ENCODE data around the gene PREB.

PREB gene

DNA sequence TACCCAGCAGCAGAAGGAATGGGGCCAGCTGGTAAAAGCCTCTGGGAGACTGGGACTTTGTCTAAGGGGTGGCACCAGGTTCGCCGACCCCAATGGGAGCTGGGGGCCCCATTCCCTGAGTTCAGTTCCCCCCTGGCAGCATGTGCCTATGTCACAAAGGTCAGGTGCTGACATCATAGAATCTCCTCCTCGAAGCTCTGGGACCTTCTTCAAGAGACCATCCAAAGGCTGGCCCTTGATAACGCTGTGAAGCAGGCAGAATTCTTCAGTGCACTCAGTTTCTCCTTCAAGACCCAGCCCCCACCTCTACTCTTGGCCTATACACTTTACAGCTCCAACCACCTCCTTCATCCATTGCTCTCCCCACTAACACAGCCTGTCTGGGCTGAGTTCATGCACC is 4.9 kb upstream of the PREB start, which contains the start of gene PRR30:
Gene PRR30 (minus strand): TSS at position 101 of the 400 bp plus-strand sequence. CDS start 1,081 bp downstream, outside the sequence.
- no peak for DNase-seq (ENCODE audit: extremely low read depth, insufficient read length)
- TF ChIP-seq, protein P1, sequence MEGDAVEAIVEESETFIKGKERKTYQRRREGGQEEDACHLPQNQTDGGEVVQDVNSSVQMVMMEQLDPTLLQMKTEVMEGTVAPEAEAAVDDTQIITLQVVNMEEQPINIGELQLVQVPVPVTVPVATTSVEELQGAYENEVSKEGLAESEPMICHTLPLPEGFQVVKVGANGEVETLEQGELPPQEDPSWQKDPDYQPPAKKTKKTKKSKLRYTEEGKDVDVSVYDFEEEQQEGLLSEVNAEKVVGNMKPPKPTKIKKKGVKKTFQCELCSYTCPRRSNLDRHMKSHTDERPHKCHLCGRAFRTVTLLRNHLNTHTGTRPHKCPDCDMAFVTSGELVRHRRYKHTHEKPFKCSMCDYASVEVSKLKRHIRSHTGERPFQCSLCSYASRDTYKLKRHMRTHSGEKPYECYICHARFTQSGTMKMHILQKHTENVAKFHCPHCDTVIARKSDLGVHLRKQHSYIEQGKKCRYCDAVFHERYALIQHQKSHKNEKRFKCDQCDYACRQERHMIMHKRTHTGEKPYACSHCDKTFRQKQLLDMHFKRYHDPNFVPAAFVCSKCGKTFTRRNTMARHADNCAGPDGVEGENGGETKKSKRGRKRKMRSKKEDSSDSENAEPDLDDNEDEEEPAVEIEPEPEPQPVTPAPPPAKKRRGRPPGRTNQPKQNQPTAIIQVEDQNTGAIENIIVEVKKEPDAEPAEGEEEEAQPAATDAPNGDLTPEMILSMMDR (IDR thresholded peaks at IDR 0.05; ENCODE audit: insufficient read depth, low read length, poor library complexity, severe bottlenecking) = no peak
- Histone ChIP-seq H3K4me3 (replicated peaks; ENCODE audit: low read depth, low read length) (no peak within 1 kb of the TSS), H3K36me3 (ENCODE audit: control insufficient read depth, insufficient read depth, low read length) (no peaks in the 10 kb centered on the region), H3K27me3 (replicated peaks; ENCODE audit: control insufficient read depth, insufficient read depth, low read length) (no peaks in the 10 kb centered on the region)

DNA sequence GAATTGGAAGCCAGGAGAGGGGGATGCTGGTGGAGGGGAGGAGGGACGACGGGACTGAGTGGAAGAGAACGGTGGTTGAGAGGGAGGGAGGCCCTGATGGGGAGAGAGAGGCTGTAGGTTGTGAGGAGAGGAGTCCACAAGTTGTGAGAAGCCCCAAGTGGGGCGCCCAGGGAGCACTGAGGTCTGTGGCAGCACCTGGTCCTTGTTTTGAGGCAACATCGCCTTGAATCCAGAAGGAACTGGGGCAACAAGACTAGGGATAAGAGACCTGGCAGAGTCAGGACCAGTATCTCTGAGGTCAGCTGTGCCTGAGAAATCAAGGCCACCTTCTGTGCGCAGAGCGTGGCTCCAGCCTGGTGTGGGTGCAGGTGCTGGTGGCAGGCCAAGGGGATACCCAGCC is 3.7 kb upstream of the PREB start:
- H3K27me3 ChIP-seq (replicated peaks; ENCODE audit: control insufficient read depth, insufficient read depth, low read length) = no peaks in the 10 kb centered on the region
- TF ChIP-seq, protein P1 (IDR thresholded peaks at IDR 0.05; ENCODE audit: insufficient read depth, low read length, poor library complexity, severe bottlenecking) = no peak
- H3K36me3 ChIP-seq (ENCODE audit: control insufficient read depth, insufficient read depth, low read length) = peaks cover under 1% of the 10 kb centered on the region; the same call in 1 of the 2 replicates
- no peak overlapping the region for H3K4me3 ChIP-seq (replicated peaks; ENCODE audit: low read depth, low read length)
- no peak for DNase-seq (ENCODE audit: extremely low read depth, insufficient read length)

DNA sequence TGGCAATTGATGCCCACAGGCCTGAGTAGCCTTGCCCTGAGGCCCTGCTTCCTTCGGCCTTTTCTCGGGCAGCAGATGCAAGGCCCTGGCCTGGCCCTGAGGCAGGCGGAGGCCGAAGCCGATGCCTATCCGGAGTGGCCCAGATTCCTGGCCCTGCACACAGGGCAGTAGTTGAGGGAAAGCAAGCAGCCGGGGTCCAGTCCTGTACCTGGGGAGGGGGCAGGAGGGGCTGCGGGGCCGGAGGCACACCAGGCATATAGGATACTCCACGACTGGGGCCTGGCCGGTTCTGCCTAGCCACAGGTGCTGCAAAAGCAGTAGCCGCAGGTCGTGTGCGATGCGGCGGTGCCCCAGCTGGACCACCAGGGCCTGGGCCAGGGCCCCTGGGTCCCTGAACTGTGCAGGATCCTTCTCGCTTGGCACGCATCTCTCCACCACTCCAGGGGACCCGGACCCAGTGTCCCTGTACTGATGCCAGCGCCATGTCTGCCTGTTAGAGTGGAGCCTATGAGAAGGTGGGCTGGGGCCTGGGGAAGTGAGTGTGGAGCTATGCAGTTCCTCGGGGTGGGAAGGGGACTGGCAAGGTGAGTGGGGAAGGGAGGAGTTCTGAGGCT is 3.0 kb upstream of the PREB start:
- TF ChIP-seq, protein P1 (IDR thresholded peaks at IDR 0.05; ENCODE audit: insufficient read depth, low read length, poor library complexity, severe bottlenecking) = no peak
- peaks cover 6% of the 10 kb centered on the region for H3K36me3 ChIP-seq (ENCODE audit: control insufficient read depth, insufficient read depth, low read length)
- no peak overlapping the region for H3K4me3 ChIP-seq (replicated peaks; ENCODE audit: low read depth, low read length)
- DNase-seq (ENCODE audit: extremely low read depth, insufficient read length) = no peak
- H3K27me3 ChIP-seq (replicated peaks; ENCODE audit: control insufficient read depth, insufficient read depth, low read length) = no peaks in the 10 kb centered on the region

DNA sequence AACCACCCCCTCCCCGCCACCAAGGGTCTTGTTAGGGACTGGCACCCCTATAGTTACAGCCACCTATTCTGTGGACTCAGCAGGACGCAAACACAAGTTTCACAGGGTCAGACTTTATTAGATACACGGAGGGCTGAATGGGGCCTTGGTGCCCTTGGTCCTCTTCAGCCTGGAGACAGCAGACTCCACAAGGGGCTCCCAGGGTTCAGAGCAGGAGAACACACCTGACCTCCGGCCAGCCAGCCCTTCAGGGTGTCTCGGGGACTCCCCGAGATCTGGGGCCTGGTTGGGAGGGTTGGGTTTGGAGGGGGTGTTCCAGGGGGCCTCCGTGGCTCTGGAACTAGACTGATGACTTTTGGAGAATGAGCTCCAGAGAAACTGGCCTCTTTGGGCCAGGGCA is 2.3 kb upstream of the PREB start:
- TF ChIP-seq, protein P1 (IDR thresholded peaks at IDR 0.05; ENCODE audit: insufficient read depth, low read length, poor library complexity, severe bottlenecking) = no peak
- Histone ChIP-seq H3K27me3 (replicated peaks; ENCODE audit: control insufficient read depth, insufficient read depth, low read length) (no peaks in the 10 kb centered on the region), H3K4me3 (replicated peaks; ENCODE audit: low read depth, low read length) (no peak overlapping the region), H3K36me3 (ENCODE audit: control insufficient read depth, insufficient read depth, low read length) (peaks cover 13% of the 10 kb centered on the region)
- DNase-seq (ENCODE audit: extremely low read depth, insufficient read length) = no peak

DNA sequence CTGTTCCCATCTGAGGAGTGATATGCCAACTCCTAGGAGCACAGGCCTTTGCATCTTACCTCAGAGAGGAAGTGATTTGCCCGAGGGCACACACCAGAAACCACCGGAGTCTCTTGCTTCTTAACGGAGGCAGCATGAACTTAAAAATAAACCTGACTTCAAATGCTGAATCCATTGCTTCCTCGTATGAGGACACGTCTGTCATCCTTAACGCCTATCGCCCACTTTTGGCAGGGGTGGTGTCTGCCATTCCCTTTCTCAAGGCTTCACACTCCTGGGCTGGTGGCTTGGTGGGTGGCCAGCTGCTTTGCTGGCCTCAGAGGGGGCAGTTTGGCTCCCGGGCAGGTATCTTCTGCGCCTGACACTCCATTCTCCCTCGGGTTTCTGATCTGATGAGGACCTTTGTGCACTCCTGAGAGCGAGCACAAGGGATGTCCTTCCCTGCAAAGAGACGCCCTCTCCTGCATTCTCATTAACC is 1.1 kb upstream of the PREB start:
- TF ChIP-seq, protein P1 (IDR thresholded peaks at IDR 0.05; ENCODE audit: insufficient read depth, low read length, poor library complexity, severe bottlenecking) = no peak
- Histone ChIP-seq H3K36me3 (ENCODE audit: control insufficient read depth, insufficient read depth, low read length) (peaks cover 22% of the 10 kb centered on the region), H3K27me3 (replicated peaks; ENCODE audit: control insufficient read depth, insufficient read depth, low read length) (no peaks in the 10 kb centered on the region), H3K4me3 (replicated peaks; ENCODE audit: low read depth, low read length) (no peak overlapping the region)
- DNase-seq (ENCODE audit: extremely low read depth, insufficient read length) = no peak
